K562 (cell line): ENCODE data around the gene MAD1L1. TPM values are rescaled to one million over a fixed set of nuclear protein-coding genes. Genes with fewer than 3 reads are reported as not detected.
A peak's percentile ranks its signal among the peaks of the same experiment; 100 is the strongest.

Experiments
- ATAC-seq: fragments of 200-7000 bp; cut with Tn5 transposase; 3 replicates; pipeline ENCODE4 v1.9.1; 2020; ENCODE audit warnings: moderate library complexity
- BruUV-seq: library from RNA; stranded (reverse); fragments of 400-500 nt; replicated peaks from 2 replicates; lab custom pipeline; 2021; lab: Mats Ljungman, UMichigan
- CTCF ChIA-PET: fragments of 300-600 bp; formaldehyde crosslinking; extraction: SDS; loops from one replicate; lab custom pipeline; 2021; ENCODE audit warnings: low intra/inter-chr PET ratio; lab: Yijun Ruan, JAX
- POLR2A ChIA-PET: fragments of 300-600, 350-650 bp; sonication (Branson Sonifier 250); formaldehyde crosslinking; extraction: SDS; loops from one replicate; lab custom pipeline; 2021; ENCODE audit warnings: antibody characterized with exemption, inconsistent platforms; lab: Yijun Ruan, JAX
- DNase-seq, 4 experiments: peaks; one replicate each; pipeline versions ENCODE4 v3.0.0 to v3.0.0-alpha.2; 2011 to 2018; ENCODE audit warnings: low spot score in 3 of 4, mixed read lengths in 3 of 4; ENCODE audit errors: extremely low read depth in 1 of 4
- FAIRE-seq: peaks from 2 replicates; lab custom pipeline; 2011; peaks lifted over from hg19 to GRCh38; lab: Jason Lieb, UNC
- H2AFZ ChIP-seq: 2 replicates; pipeline ENCODE4 v1.6.0; 2011; ENCODE audit warnings: low read depth, low read length, control low read depth, inconsistent platforms
- H3K27ac ChIP-seq: fragments of 200-600 bp; 3 replicates; pipeline ENCODE4 v1.8.0; 2011; ENCODE audit warnings: low read depth, mild to moderate bottlenecking, control low read depth, inconsistent platforms, low read length, moderate library complexity, mixed read lengths; ENCODE audit errors: extremely low read depth
- H3K27me3 ChIP-seq, 2 experiments: fragments of 300-600 bp in 1 of 2; 2 replicates in 1 of 2; 3 replicates in 1 of 2; pipeline versions ENCODE4 v1.6.0 to v1.8.0; 2011; ENCODE audit warnings: inconsistent platforms in 2 of 2, low read length in 2 of 2, mild to moderate bottlenecking in 1 of 2, mixed read lengths in 1 of 2, moderate library complexity in 1 of 2; ENCODE audit not compliant: control insufficient read depth in 2 of 2, insufficient read depth in 2 of 2
- H3K36me3 ChIP-seq: fragments of 300-600 bp; 3 replicates; pipeline ENCODE4 v1.8.0; 2011; ENCODE audit warnings: mild to moderate bottlenecking, low read length, inconsistent platforms; ENCODE audit not compliant: control insufficient read depth, insufficient read depth
- H3K4me1 ChIP-seq, 2 experiments: fragments of 200-600 bp in 1 of 2; replicated peaks in 1 of 2; 2 replicates in 1 of 2; 3 replicates in 1 of 2; pipeline versions ENCODE4 v1.5.1 to v1.8.0; 2011; ENCODE audit warnings: inconsistent platforms in 2 of 2, low read length in 2 of 2, mild to moderate bottlenecking in 1 of 2, mixed read lengths in 1 of 2, moderate library complexity in 1 of 2; ENCODE audit not compliant: control insufficient read depth in 2 of 2, insufficient read depth in 2 of 2
- H3K4me2 ChIP-seq: 2 replicates; pipeline ENCODE4 v1.6.1; 2011; ENCODE audit warnings: low read length, control low read depth, inconsistent platforms, mixed read lengths; ENCODE audit not compliant: insufficient read depth
- H3K4me3 ChIP-seq: fragments of 200-600 bp; sonication (generic), shearing (Covaris generic); 2 replicates; pipeline ENCODE4 v1.5.1; 2016; ENCODE audit warnings: control low read depth, inconsistent platforms
- H3K79me2 ChIP-seq: fragments of 200-600 bp; 3 replicates; pipeline ENCODE4 v1.8.0; 2011; ENCODE audit warnings: low read length, inconsistent platforms; ENCODE audit not compliant: control insufficient read depth, insufficient read depth
- H3K9ac ChIP-seq, 2 experiments: 2 replicates each; pipeline versions ENCODE4 v1.6.0 to v1.6.1; 2011; ENCODE audit warnings: low read depth in 2 of 2, low read length in 2 of 2, control low read depth in 1 of 2, inconsistent platforms in 1 of 2, mild to moderate bottlenecking in 1 of 2, mixed read lengths in 1 of 2; ENCODE audit not compliant: insufficient read depth in 1 of 2
- H3K9me1 ChIP-seq: one replicate; pipeline ENCODE4 v1.6.0; 2011; ENCODE audit warnings: inconsistent platforms, mild to moderate bottlenecking, low read length, moderate library complexity; ENCODE audit not compliant: control insufficient read depth, insufficient read depth
- H3K9me3 ChIP-seq: replicated peaks from 2 replicates; pipeline ENCODE4 v1.5.1; 2011; ENCODE audit warnings: low read depth, low read length, inconsistent platforms; ENCODE audit not compliant: control insufficient read depth, insufficient read depth
- H4K20me1 ChIP-seq: replicated peaks from 2 replicates; pipeline ENCODE4 v1.6.1; 2011; ENCODE audit warnings: low read length, inconsistent platforms, mixed read lengths; ENCODE audit not compliant: control insufficient read depth, insufficient read depth
- KDM1A ChIP-seq, 2 experiments: fragments of 450-650 bp; IDR thresholded peaks; 2 replicates each; pipeline ENCODE4 v1.6.1; 2016; ENCODE audit warnings: mild to moderate bottlenecking in 2 of 2
- SMAD3 ChIP-seq: fragments of 450-650 bp; formaldehyde crosslinking; conservative IDR thresholded peaks from 2 replicates; pipeline ENCODE4 v1.4.0; 2020; ENCODE audit warnings: mild to moderate bottlenecking
- WGBS: fragments of 100-300 bp; shearing (Covaris generic); methylation state at CpG from one replicate; pipeline ENCODE4 v1.1.6; 2016; ENCODE audit warnings: low coverage, mixed read lengths; ENCODE audit not compliant: insufficient coverage; ENCODE audit errors: missing lambda C conversion rate; 5-methylcytosine and 5-hydroxymethylcytosine counted together
- in situ Hi-C: fragments of 300-500 bp; cut with MboI; formaldehyde crosslinking; loops from 4 replicates; pipeline ENCODE4 v1.15.0; 2018; ENCODE audit warnings: inconsistent platforms, mixed read lengths
- intact Hi-C: fragments of 100-400 bp; cut with micrococcal nuclease; formaldehyde crosslinking; loops from 2 replicates; pipeline ENCODE4 v1.14.2; 2022
- polyA plus RNA-seq, 8 experiments: library from polyadenylated mRNA; depleted of rRNA in 4 of 8; stranded (reverse) in 5 of 8; unstranded in 3 of 8; fragments of >200 nt; fragmentation: Nextera tagmentation in 2 of 8; fragmentation: Illumina TruSeq in 1 of 8; extraction: Ambion mirVana in 2 of 8; extraction: Trizol in 1 of 8; gene quantifications; 2 replicates each; pipeline versions ENCODE4 v1.2.1 to v1.2.3, GENCODE V29; 2011 to 2014; ENCODE audit warnings: inconsistent platforms in 1 of 8, missing spikeins in 1 of 8
- total RNA-seq, 7 experiments: library from RNA; depleted of rRNA in 6 of 7; stranded (reverse); fragments of >200 nt in 6 of 7; fragmentation: Illumina TruSeq in 2 of 7; extraction: Trizol in 2 of 7; gene quantifications; 2 replicates each; pipeline versions ENCODE4 v1.2.1 to v1.2.3, GENCODE V29; 2011 to 2021; ENCODE audit warnings: low replicate concordance in 1 of 7
- TF ChIP-seq, protein P1 (sequence below): sonication (generic); formaldehyde crosslinking; IDR thresholded peaks from 2 replicates; pipeline ENCODE4 v1.8.1; 2023; ENCODE audit warnings: mild to moderate bottlenecking, missing genetic modification reagents

The MAD1L1 gene
- total and polyA plus RNA-seq, 9 of the 15 experiments (the other 6 are each of a cell fraction or from before 2014, with no cell fraction given): 1.7 to 89.7 (median 18.0) TPM

- Histone ChIP-seq H3K4me1 (peaks cover 19 to 75% of the 10 kb centered on the region in 2 experiments), H3K4me3 (no peak overlapping the region), H3K9me3 (no peaks in the 10 kb centered on the region), H3K27ac (no peak overlapping the region), H3K36me3 (no peaks in the 10 kb centered on the region), H3K9ac (no peak overlapping the region), H3K79me2 (no peaks in the 10 kb centered on the region), H4K20me1 (no peaks in the 10 kb centered on the region), H3K9me1 (no peaks in the 10 kb centered on the region), H3K27me3 (no peaks in the 10 kb centered on the region), H3K4me2 (no peak overlapping the region), H2AFZ (no peak overlapping the region)
- no peak for FAIRE-seq
- no TSS peak for BruUV-seq
- no peak for ATAC-seq
- intact Hi-C loops: no loop called here
- POLR2A ChIA-PET: no interaction called here
- TF ChIP-seq, protein P1, sequence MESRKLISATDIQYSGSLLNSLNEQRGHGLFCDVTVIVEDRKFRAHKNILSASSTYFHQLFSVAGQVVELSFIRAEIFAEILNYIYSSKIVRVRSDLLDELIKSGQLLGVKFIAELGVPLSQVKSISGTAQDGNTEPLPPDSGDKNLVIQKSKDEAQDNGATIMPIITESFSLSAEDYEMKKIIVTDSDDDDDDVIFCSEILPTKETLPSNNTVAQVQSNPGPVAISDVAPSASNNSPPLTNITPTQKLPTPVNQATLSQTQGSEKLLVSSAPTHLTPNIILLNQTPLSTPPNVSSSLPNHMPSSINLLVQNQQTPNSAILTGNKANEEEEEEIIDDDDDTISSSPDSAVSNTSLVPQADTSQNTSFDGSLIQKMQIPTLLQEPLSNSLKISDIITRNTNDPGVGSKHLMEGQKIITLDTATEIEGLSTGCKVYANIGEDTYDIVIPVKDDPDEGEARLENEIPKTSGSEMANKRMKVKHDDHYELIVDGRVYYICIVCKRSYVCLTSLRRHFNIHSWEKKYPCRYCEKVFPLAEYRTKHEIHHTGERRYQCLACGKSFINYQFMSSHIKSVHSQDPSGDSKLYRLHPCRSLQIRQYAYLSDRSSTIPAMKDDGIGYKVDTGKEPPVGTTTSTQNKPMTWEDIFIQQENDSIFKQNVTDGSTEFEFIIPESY (CRISPR knock-in tag): peak; percentile 70; the same call in 1 of the 2 replicates
- TF ChIP-seq KDM1A (IDR thresholded peaks at IDR 0.05) (no peak), SMAD3 (no peak)
- CTCF ChIA-PET: no interaction called here
- no peak for DNase-seq
- in situ Hi-C loops: no loop called here
- 89% methylated on average over 20 of the region's 23 CpGs for WGBS
Measured at GRCh38 chr7:1946025-1946772, 286.5 kb downstream of the MAD1L1 start.
